NCI-H2196 treated with DMSO at 0.1 percent for 48 hours (cell line): Measurements from ENCODE around the gene IL11.
A peak's percentile ranks its signal among the peaks of the same experiment; 100 is the strongest.

ENCODE experiments used
- DNase-seq: peaks from one replicate; lab custom pipeline; 2025; ENCODE audit not compliant: unreplicated experiment; lab: John Stamatoyannopoulos, UW

Gene IL11

GRCh38 chr19:55353803-55354697 is 16.2 kb downstream of the IL11 start:
- DNase-seq: no peak

- no peak for DNase-seq
These were observed 16.9 kb downstream of the IL11 start for GRCh38 chr19:55353356-55353802.

- DNase-seq: no peak
These were observed 17.6 kb downstream of the IL11 start for GRCh38 chr19:55352549-55353145.

- no peak for DNase-seq
These were observed 18.2 kb downstream of the IL11 start for GRCh38 chr19:55352040-55352439.

GRCh38 chr19:55350620-55351315 is 19.5 kb downstream of the IL11 start:
- no peak for DNase-seq

GRCh38 chr19:55348317-55349034 is 21.8 kb downstream of the IL11 start:
- DNase-seq: no peak

GRCh38 chr19:55347442-55348009 is 22.7 kb downstream of the IL11 start:
- DNase-seq: no peak

- DNase-seq: no peak
These were observed 23.4 kb downstream of the IL11 start for GRCh38 chr19:55346725-55347441.

GRCh38 chr19:55345818-55346724 is 24.2 kb downstream of the IL11 start:
- DNase-seq: peak; percentile 14

- no peak for DNase-seq
These were observed 25.0 kb downstream of the IL11 start for GRCh38 chr19:55345101-55345817.

GRCh38 chr19:55344444-55344843 is 25.8 kb downstream of the IL11 start:
- peak; percentile 90 for DNase-seq

GRCh38 chr19:55341595-55342531 is 28.4 kb downstream of the IL11 start:
- no peak for DNase-seq

- DNase-seq: peak; percentile 65
These were observed 29.1 kb downstream of the IL11 start for GRCh38 chr19:55341171-55341588.

- DNase-seq: no peak
These were observed 29.5 kb downstream of the IL11 start for GRCh38 chr19:55340784-55341147.

- no peak for DNase-seq
These were observed 30.1 kb downstream of the IL11 start for GRCh38 chr19:55339889-55340783.

GRCh38 chr19:55339105-55339888 is 31.0 kb downstream of the IL11 start, which contains the start of gene KMT5C:
KMT5C (plus strand) TSS chr19:55339876; CDS start chr19:55341937, 2,061 bp downstream.
- peak; percentile 100 for DNase-seq
